Nephron progenitor cell (in vitro differentiated cells): ENCODE measurements around the gene ASAP2.
A peak's percentile ranks its signal among the peaks of the same experiment; 100 is the strongest.

ENCODE experiments used
- DNase-seq: peaks from one replicate; pipeline ENCODE4 v3.0.0; 2021
- H3K27ac Mint-ChIP-seq: 2 replicates; pipeline ENCODE4 v1.8.0; 2021; ENCODE audit warnings: mild to moderate bottlenecking, moderate library complexity, mixed read lengths
- H3K27me3 Mint-ChIP-seq: 2 replicates; pipeline ENCODE4 v1.8.0; 2021; ENCODE audit warnings: mild to moderate bottlenecking, low read depth, mixed read lengths; ENCODE audit not compliant: poor library complexity
- H3K36me3 Mint-ChIP-seq: 2 replicates; pipeline ENCODE4 v1.8.0; 2021; ENCODE audit warnings: low read depth, mixed read lengths
- H3K4me1 Mint-ChIP-seq: 2 replicates; pipeline ENCODE4 v1.8.0; 2021; ENCODE audit warnings: mixed read lengths
- H3K4me3 Mint-ChIP-seq: 2 replicates; pipeline ENCODE4 v1.8.0; 2021; ENCODE audit warnings: mild to moderate bottlenecking, moderate library complexity, mixed read lengths
- H3K9me3 Mint-ChIP-seq: 2 replicates; pipeline ENCODE4 v1.8.0; 2021; ENCODE audit warnings: mild to moderate bottlenecking, moderate library complexity, mixed read lengths
- CTCF ChIP-seq: fragments of 200-600 bp; sonication (generic); IDR thresholded peaks from 2 replicates; pipeline ENCODE4 v1.5.0; 2021; ENCODE audit warnings: antibody characterized with exemption

ASAP2 gene

GRCh38 chr2:9440058-9440727 lies 233.6 kb downstream of the ASAP2 start:
- Mint-ChIP-seq H3K9me3 (no peaks in the 10 kb centered on the region), H3K36me3 (peaks cover 67% of the 10 kb centered on the region), H3K27me3 (no peaks in the 10 kb centered on the region), H3K4me3 (no peak overlapping the region), H3K27ac (no peak overlapping the region), H3K4me1 (no peaks in the 10 kb centered on the region)
- DNase-seq: no peak
- TF ChIP-seq CTCF: no peak

GRCh38 chr2:9441556-9441955 lies 234.9 kb downstream of the ASAP2 start:
- H3K27me3 Mint-ChIP-seq: no peaks in the 10 kb centered on the region
- H3K9me3 Mint-ChIP-seq: no peaks in the 10 kb centered on the region
- peak overlapping the region; percentile 64 for H3K27ac Mint-ChIP-seq
- no peak for DNase-seq
- no peak for TF ChIP-seq CTCF
- peaks cover 69% of the 10 kb centered on the region for H3K36me3 Mint-ChIP-seq
- H3K4me1 Mint-ChIP-seq: no peaks in the 10 kb centered on the region
- H3K4me3 Mint-ChIP-seq: no peak overlapping the region

GRCh38 chr2:9443526-9443925 lies 236.9 kb downstream of the ASAP2 start:
- Mint-ChIP-seq H3K36me3 (peaks cover 64% of the 10 kb centered on the region), H3K27ac (no peak overlapping the region), H3K4me3 (no peak overlapping the region), H3K27me3 (no peaks in the 10 kb centered on the region), H3K9me3 (no peaks in the 10 kb centered on the region), H3K4me1 (no peaks in the 10 kb centered on the region)
- DNase-seq: no peak
- no peak for TF ChIP-seq CTCF

DNA sequence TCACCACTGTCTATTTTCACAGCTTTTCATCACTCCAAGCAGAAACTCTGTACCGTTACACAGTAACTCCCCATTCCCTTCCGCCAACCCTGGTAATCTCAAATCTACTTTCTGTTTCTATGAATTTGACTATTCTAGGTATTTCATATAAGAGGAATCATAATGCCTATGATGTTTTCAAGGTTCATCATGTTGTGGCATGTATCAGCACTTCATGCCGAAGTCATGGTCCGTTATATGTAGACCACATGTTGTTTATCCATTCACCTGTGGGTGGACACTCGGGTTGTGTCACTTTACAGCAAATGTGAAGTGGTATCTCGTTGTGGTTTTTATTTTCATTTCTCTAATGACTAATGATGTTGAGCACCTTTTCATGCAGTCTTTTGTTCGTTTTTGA lies 238.5 kb downstream of the ASAP2 start:
- Mint-ChIP-seq H3K36me3 (peaks cover 67% of the 10 kb centered on the region), H3K9me3 (no peaks in the 10 kb centered on the region), H3K4me3 (no peak overlapping the region), H3K27me3 (no peaks in the 10 kb centered on the region), H3K27ac (no peak overlapping the region), H3K4me1 (no peaks in the 10 kb centered on the region)
- no peak for DNase-seq
- no peak for TF ChIP-seq CTCF

GRCh38 chr2:9451231-9451630 lies 244.6 kb downstream of the ASAP2 start:
- no peak for DNase-seq
- TF ChIP-seq CTCF: no peak
- H3K27ac Mint-ChIP-seq: no peak overlapping the region
- H3K9me3 Mint-ChIP-seq: no peaks in the 10 kb centered on the region
- H3K4me1 Mint-ChIP-seq: no peaks in the 10 kb centered on the region
- H3K4me3 Mint-ChIP-seq: no peak overlapping the region
- peaks cover 55% of the 10 kb centered on the region for H3K36me3 Mint-ChIP-seq
- no peaks in the 10 kb centered on the region for H3K27me3 Mint-ChIP-seq
